ENCODE results near the gene ILF2.

ILF2 gene

GRCh38 chr1:153673511-153673910 lies 2.7 kb upstream of the ILF2 start:
- no peak for TF ChIP-seq ZNF211 (tag by site-specific recombination; IDR thresholded peaks at IDR 0.05; ENCODE audit: low read depth)
- no peak for TF ChIP-seq ZNF138 (tag by site-specific recombination; IDR thresholded peaks at IDR 0.05; ENCODE audit: borderline replicate concordance)
- TF ChIP-seq ZNF404 (tag by site-specific recombination; IDR thresholded peaks at IDR 0.05) = no peak
- no peak for TF ChIP-seq ZNF473 (tag by site-specific recombination; IDR thresholded peaks at IDR 0.05)
- TF ChIP-seq BCL6B (tag by site-specific recombination; IDR thresholded peaks at IDR 0.05) = no peak
- TF ChIP-seq PATZ1 (tag by site-specific recombination; IDR thresholded peaks at IDR 0.05) = no peak
- TF ChIP-seq ZSCAN16 (tag by site-specific recombination; IDR thresholded peaks at IDR 0.05) = no peak
- TF ChIP-seq SP3 (tag by site-specific recombination; IDR thresholded peaks at IDR 0.05) = no peak
- no peak for TF ChIP-seq ZNF391 (tag by site-specific recombination; IDR thresholded peaks at IDR 0.05; ENCODE audit: borderline replicate concordance, low read depth)
- TF ChIP-seq ZNF701 (tag by site-specific recombination; IDR thresholded peaks at IDR 0.05) = no peak
- TF ChIP-seq ZNF350 (tag by site-specific recombination; IDR thresholded peaks at IDR 0.05) = no peak
- no peak for TF ChIP-seq ZNF660 (tag by site-specific recombination; IDR thresholded peaks at IDR 0.05)
- no peak for TF ChIP-seq BCL11A (tag by site-specific recombination; IDR thresholded peaks at IDR 0.05; ENCODE audit: low read depth)
- no peak for TF ChIP-seq ZBTB44 (tag by site-specific recombination; IDR thresholded peaks at IDR 0.05)
- no peak for TF ChIP-seq YY2 (tag by site-specific recombination; IDR thresholded peaks at IDR 0.05)
- TF ChIP-seq ZNF830 (tag by site-specific recombination; IDR thresholded peaks at IDR 0.05; ENCODE audit: low read depth) = no peak
- no peak for TF ChIP-seq ZNF214 (tag by site-specific recombination; IDR thresholded peaks at IDR 0.05; ENCODE audit: borderline replicate concordance)
- TF ChIP-seq ZEB2 (tag by site-specific recombination; IDR thresholded peaks at IDR 0.05) = no peak
- no peak for TF ChIP-seq ZNF692 (tag by site-specific recombination; IDR thresholded peaks at IDR 0.05)
- TF ChIP-seq ZNF747 (tag by site-specific recombination; IDR thresholded peaks at IDR 0.05) = no peak
- no peaks in the 10 kb centered on the region for H3K9me3 ChIP-seq (ENCODE audit: control insufficient read depth, insufficient read depth, low read depth, low read length)
- H3K36me3 ChIP-seq (ENCODE audit: control insufficient read depth in 2 of 2, insufficient read depth in 1 of 2, low read length in 2 of 2) = peaks cover 11 to 18% of the 10 kb centered on the region in 2 experiments; a peak in 2 of 3 replicates
- ChIA-PET POLR2A (interaction anchor here (1.5 kb wide), 1 partner anchor 54 kb away, joined by 3 read pairs; the partner anchor contains the start of gene INTS3), CTCF (interaction anchor here (0.6 to 1.0 kb wide), 2 partner anchors 78 to 123 kb away, joined by 3 read pairs; no protein-coding TSS in a partner anchor)
- no peaks in the 10 kb centered on the region for H3K4me1 ChIP-seq (ENCODE audit: control insufficient read depth, insufficient read depth, low read length)
- no peak overlapping the region for H3K4me3 ChIP-seq (ENCODE audit: low read depth, low read length)
- no peak overlapping the region for H3K27ac ChIP-seq (ENCODE audit: extremely low read depth, low read depth, low read length)
